Adrenal gland (tissue), 5 donors: ENCODE results near the gene DEFB131B.
"Not testable (repeated sequence)": the region's sequence is repeated elsewhere in the genome, so short reads cannot be mapped to it uniquely, and the experiment has no call there.

Experiments used
- CTCF ChIP-seq, 6 experiments: fragments of 450-650 bp in 4 of 6; fragments of 200-600 bp in 2 of 6; sonication (generic) in 1 of 6; IDR thresholded peaks; 1 replicate in 5 of 6; 2 replicates in 1 of 6; pipeline versions ENCODE4 v1.5.1 to v1.8.0; 2016 to 2021; ENCODE audit warnings: antibody characterized with exemption in 6 of 6, mild to moderate bottlenecking in 2 of 6, moderate library complexity in 1 of 6
- POLR2A ChIP-seq, 2 donors: fragments of 450-650 bp; IDR thresholded peaks; one replicate each; pipeline ENCODE4 v1.6.1; 2017; ENCODE audit warnings: antibody characterized with exemption in 2 of 2, mild to moderate bottlenecking in 2 of 2, moderate library complexity in 1 of 2
- donor health status: DM: no; HTN: no; CAD: no.

- not testable (repeated sequence) for TF ChIP-seq CTCF, POLR2A (IDR thresholded peaks at IDR 0.05)
Observed at GRCh38 chr11:71867209-71867608, 11.0 kb upstream of the DEFB131B start.
